Sigmoid colon (tissue), 7 donors: ENCODE measurements around the gene DNAAF3. TPM values are rescaled to one million over a fixed set of nuclear protein-coding genes. Genes with fewer than 3 reads are reported as not detected.
A peak's percentile ranks its signal among the peaks of the same experiment; 100 is the strongest.
"Not testable (repeated sequence)": the region's sequence is repeated elsewhere in the genome, so short reads cannot be mapped to it uniquely, and the experiment has no call there.

Experiments
- DNase-seq: peaks from one replicate; pipeline ENCODE4 v3.0.0-alpha.2; 2019
- H3K27ac ChIP-seq, 4 donors: fragments of 200-600 bp; sonication (generic); one replicate each; pipeline ENCODE4 v1.5.1; 2016 to 2019; ENCODE audit warnings: mild to moderate bottlenecking in 1 of 4
- H3K27me3 ChIP-seq, 3 donors: fragments of 200-600 bp; sonication (generic); one replicate each; pipeline ENCODE4 v1.5.1; 2019; ENCODE audit warnings: mild to moderate bottlenecking in 1 of 3
- H3K36me3 ChIP-seq, 4 donors: fragments of 200-600 bp; sonication (generic); one replicate each; pipeline ENCODE4 v1.5.1; 2016 to 2019
- H3K4me1 ChIP-seq, 4 donors: fragments of 200-600 bp; sonication (generic); one replicate each; pipeline ENCODE4 v1.5.1; 2017 to 2019
- H3K4me3 ChIP-seq, 4 donors: fragments of 200-600 bp; sonication (generic); one replicate each; pipeline ENCODE4 v1.5.1; 2017 to 2019; ENCODE audit warnings: mild to moderate bottlenecking in 2 of 4, moderate library complexity in 1 of 4
- H3K9me3 ChIP-seq, 4 donors: fragments of 200-600 bp in 3 of 4; sonication (generic) in 3 of 4; one replicate each; pipeline versions ENCODE4 v1.5.1 to v1.6.1; 2013 to 2019
- CTCF ChIP-seq, 4 experiments: fragments of 450-650 bp in 3 of 4; fragments of 200-600 bp in 1 of 4; IDR thresholded peaks; one replicate each; pipeline ENCODE4 v1.5.1; 2016 to 2019; ENCODE audit warnings: antibody characterized with exemption in 4 of 4, mild to moderate bottlenecking in 3 of 4, moderate library complexity in 2 of 4
- EP300 ChIP-seq, 4 donors: sonication (generic); formaldehyde crosslinking; IDR thresholded peaks; one replicate each; pipeline ENCODE4 v1.6.1; 2017; ENCODE audit warnings: antibody characterized with exemption in 4 of 4
- POLR2A ChIP-seq, 2 donors: fragments of 450-650 bp; IDR thresholded peaks; one replicate each; pipeline ENCODE4 v1.6.1; 2016; ENCODE audit warnings: antibody characterized with exemption in 2 of 2, mild to moderate bottlenecking in 2 of 2, moderate library complexity in 2 of 2
- POLR2AphosphoS5 ChIP-seq, 4 donors: sonication (generic); formaldehyde crosslinking; IDR thresholded peaks; one replicate each; pipeline ENCODE4 v1.6.1; 2017; ENCODE audit warnings: antibody characterized with exemption in 4 of 4
- WGBS, 2 donors: extraction: QIAGEN DNeasy Blood & Tissue Kit; methylation state at CpG; one replicate each; pipeline ENCODE4 v1.1.7; 2013; 5-methylcytosine and 5-hydroxymethylcytosine counted together
- intact Hi-C: fragments of 100-400 bp; cut with DNase I; formaldehyde crosslinking; loops from one replicate; pipeline ENCODE4 v1.15.1; 2023
- polyA plus RNA-seq, 3 donors: library from polyadenylated mRNA; stranded (reverse); fragments of 200-250 nt; gene quantifications; one replicate each; pipeline ENCODE4 v1.2.3, GENCODE V29; 2013
- total RNA-seq, 4 donors: library from RNA; depleted of rRNA; stranded (reverse); fragments of >200 nt; gene quantifications; one replicate each; pipeline ENCODE4 v1.1.0, GENCODE V29; 2016
- donor health status: healthy with polysubstance abuse.
- donor health status: Bipolar disorder and iron deficiency.
- donor health status: healthy.

DNAAF3 gene
- total and polyA plus RNA-seq, 7 donors: 1.1 TPM; not detected in 6

- Histone ChIP-seq H3K36me3 (no peaks in the 10 kb centered on the region), H3K9me3 (no peaks in the 10 kb centered on the region), H3K27me3 (peaks cover 0 to 17% (median 12%) of the 10 kb centered on the region in 3 donors), H3K4me1 (peaks cover 0 to 28% (median 26%) of the 10 kb centered on the region in 4 donors), H3K4me3 (no peak within 1 kb of the TSS), H3K27ac (peak within 1 kb of the TSS in 2 of 4 donors; percentile 28 to 39)
- intact Hi-C loops: no loop called here
- no peak for DNase-seq
- TF ChIP-seq POLR2A (IDR thresholded peaks at IDR 0.05) (peak in 1 of 2 donors; percentile 48), CTCF (IDR thresholded peaks at IDR 0.05) (no peak)
- 11 to 41% methylated on average over 17 of the region's 18 CpGs for WGBS, 2 donors
Observed at GRCh38 chr19:55208880-55209692, 42.7 kb upstream of the DNAAF3 start, which contains the start of gene PTPRH. Gene PTPRH (minus strand): TSS chr19:55209501. CDS start chr19:55209433, 68 bp downstream.

GRCh38 chr19:55206664-55207500 is 40.5 kb upstream of the DNAAF3 start:
- Histone ChIP-seq H3K4me3 (peak overlapping the region in 3 of 4 donors; percentile 20 to 27 (median 22)), H3K9me3 (no peaks in the 10 kb centered on the region), H3K27me3 (peaks cover 0 to 3% (median 0%) of the 10 kb centered on the region in 3 donors), H3K27ac (no peak overlapping the region), H3K36me3 (no peaks in the 10 kb centered on the region), H3K4me1 (peaks cover 0 to 28% (median 26%) of the 10 kb centered on the region in 4 donors)
- peak; percentile 86 for DNase-seq
- 10 to 33% methylated on average over 29 of the region's 29 CpGs for WGBS, 2 donors
- TF ChIP-seq CTCF (IDR thresholded peaks at IDR 0.05) (no peak), EP300 (IDR thresholded peaks at IDR 0.05) (no peak), POLR2AphosphoS5 (IDR thresholded peaks at IDR 0.05) (peak in 3 of 4 donors; percentile 41 to 44 (median 42)), POLR2A (IDR thresholded peaks at IDR 0.05) (peak in 1 of 2 donors; percentile 66)
- intact Hi-C loops: no loop called here

- H3K9me3 ChIP-seq, H3K27ac ChIP-seq, H3K27me3 ChIP-seq, DNase-seq, H3K4me1 ChIP-seq, H3K36me3 ChIP-seq, H3K4me3 ChIP-seq, intact Hi-C loops: not testable (repeated sequence)
- peak in 1 of 4 experiments; percentile 10 for TF ChIP-seq CTCF (IDR thresholded peaks at IDR 0.05)
- WGBS, 2 donors: 77 to 85% methylated on average over 10 of the region's 10 CpGs
Observed at GRCh38 chr19:55202199-55202598, 35.8 kb upstream of the DNAAF3 start.

GRCh38 chr19:55199620-55200204 is 33.3 kb upstream of the DNAAF3 start:
- no peak for DNase-seq
- Histone ChIP-seq H3K27me3 (no peaks in the 10 kb centered on the region), H3K9me3 (no peaks in the 10 kb centered on the region), H3K36me3 (no peaks in the 10 kb centered on the region), H3K4me3 (no peak overlapping the region), H3K4me1 (no peaks in the 10 kb centered on the region), H3K27ac (no peak overlapping the region)
- intact Hi-C loops: no loop called here
- 69 to 77% methylated on average over 5 of the region's 5 CpGs for WGBS, 2 donors
- no peak for TF ChIP-seq CTCF (IDR thresholded peaks at IDR 0.05)
- TF ChIP-seq POLR2AphosphoS5 (IDR thresholded peaks at IDR 0.05): no peak
- TF ChIP-seq EP300 (IDR thresholded peaks at IDR 0.05): no peak
- TF ChIP-seq POLR2A (IDR thresholded peaks at IDR 0.05): no peak
